ELF-1 (cell line): ENCODE measurements around the gene CD276.
A peak's percentile ranks its signal among the peaks of the same experiment; 100 is the strongest.

ENCODE experiments used
- DNase-seq: peaks from one replicate; pipeline ENCODE4 v3.0.0-alpha.2; 2016; ENCODE audit warnings: low read depth, low spot score

Gene CD276

DNA sequence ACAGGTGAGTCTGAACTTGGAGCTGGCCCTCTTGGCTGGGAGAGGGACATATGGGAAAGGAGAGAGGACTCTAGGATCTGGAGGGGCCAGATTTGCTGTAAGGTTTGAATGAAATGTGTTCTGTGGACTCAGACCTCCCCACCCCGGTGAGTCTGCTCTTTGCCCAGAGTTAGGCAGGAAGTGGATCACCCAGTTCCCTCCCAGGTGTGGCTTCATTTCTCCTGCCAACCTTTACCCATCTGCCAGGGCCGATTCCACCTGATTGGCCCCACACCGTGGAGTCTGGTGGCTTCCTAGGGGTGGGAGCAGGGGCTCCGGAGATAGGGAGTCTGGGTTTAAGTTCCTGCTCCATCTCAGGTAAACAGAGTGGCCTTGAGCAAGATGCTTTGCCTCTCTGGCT lies 25.5 kb downstream of the CD276 start:
- DNase-seq, result no peak

DNA sequence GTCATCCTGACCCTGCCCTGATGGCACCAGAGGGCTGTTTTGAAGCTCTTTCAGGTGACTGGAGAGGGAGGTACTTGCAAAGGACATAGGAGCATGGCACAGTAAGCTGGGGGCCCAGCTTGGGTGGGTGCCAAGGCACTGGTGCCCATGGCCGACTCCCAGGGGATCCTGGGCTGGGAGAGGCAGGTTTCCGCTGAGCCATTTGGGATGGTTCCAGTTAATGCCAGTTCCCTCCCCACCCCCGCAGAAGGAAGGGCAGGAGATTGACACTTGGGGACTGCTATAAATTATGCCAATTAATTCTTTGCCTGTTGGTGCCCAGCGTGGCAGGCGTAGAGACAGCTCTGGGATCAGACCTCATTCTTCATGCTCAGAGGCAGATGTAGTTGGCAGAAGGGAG lies 26.1 kb downstream of the CD276 start:
- DNase-seq, result no peak

DNA sequence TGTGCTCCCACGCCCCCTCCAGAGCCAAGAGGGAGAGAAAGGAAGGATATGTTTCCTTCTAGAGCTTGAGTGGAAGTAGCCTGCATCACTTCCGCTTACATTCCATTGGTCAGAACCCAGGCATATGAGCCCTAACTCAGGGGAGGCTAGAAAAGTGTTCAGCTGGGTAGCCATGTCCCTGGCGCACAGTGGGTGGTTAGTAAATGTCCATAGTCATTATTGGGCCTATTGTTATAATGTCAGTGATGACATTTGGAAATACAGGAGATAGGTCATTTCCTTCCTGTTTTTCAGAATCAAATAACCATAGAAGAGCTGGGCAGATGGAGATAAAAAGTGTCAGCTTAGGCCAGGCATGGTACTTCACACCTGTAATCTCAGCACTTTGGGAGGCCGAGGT lies 27.3 kb downstream of the CD276 start:
- DNase-seq, result no peak

DNA sequence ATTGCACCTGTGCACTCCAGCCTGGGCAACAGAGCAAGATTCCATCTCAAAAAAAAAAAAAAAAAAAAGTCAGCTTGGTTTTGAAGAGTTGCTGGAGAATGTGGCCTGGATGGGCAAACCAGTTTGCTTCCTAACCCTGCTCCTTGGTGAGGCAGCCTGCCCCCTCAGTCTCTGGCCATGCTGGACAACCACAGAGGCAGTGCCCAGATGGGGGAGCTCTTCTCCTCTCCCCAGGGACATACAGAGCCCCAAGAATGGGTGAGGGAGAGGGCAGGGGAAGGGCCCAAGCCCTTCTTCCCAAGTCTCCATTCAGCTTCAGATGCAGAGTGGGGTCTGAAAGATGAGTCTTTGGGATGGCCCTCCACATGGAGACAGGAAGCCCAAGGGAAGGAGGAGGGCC lies 27.9 kb downstream of the CD276 start:
- DNase-seq, result no peak

DNA sequence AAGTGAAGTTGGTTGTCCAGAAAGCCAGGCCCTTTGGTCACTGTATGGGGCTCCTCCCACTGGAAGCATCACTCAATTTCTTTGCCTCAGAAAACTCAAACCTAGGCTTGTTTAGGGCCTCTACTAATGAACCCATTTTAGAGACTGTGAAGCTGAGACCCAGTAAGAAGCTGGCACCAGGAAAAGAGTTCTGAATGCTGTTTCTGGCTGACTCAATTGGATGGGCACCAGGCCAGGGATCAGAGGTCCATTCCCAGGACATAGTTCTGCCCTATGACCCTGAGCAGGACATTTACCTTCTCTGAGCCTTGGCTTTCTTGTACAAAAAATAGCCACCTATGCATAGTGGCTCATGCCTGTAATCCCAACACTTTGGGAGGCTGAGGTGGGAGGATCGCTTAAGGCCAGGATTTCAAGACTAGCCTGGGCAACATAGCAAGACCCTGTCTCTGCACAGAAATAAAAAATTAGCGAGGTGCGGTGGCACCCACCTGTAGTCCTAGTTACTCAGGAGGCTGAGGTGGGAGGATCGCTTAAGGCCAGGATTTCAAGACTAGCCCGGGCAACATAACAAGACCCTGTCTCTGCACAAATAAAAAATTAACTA lies 30.6 kb downstream of the CD276 start:
- DNase-seq, result no peak

DNA sequence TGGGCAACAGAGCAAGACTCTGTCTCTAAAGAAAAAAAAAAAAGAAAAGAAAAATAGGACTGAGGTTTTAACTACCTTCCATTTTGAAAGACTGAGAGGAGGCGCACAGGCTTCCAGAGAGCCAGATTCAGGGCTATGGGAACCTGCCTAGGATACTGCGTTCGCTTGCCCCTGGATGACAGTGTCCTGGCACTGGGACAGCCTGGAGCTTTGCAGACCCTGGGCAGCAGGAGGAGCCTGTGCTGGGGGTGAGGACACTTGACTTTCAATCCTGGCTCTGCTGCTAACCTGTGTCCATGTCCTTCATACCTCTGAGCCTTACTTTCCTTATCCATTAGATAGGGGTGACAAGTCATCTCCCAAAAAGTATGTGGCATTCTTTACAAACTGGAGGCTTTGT lies 31.2 kb downstream of the CD276 start:
- DNase-seq, result no peak

DNA sequence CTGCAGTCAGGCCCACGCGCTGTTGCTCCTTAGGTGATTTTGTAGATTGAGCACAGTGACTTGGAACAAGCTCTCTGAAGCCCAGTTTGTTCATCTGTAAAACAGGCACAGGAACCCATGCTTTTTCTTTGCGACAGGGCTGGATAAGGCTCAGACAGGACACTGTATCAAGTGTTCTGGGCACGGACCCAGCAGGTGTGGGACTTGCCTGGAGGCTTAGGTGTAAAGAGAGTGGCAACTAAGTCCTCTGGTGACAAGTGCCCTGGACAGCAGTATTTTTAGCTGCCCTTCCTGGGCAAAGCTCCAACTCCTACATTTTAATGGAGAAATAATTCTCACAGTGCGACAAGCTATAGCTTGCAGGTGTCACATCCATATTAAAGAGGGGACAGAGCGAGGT lies 32.2 kb downstream of the CD276 start:
- DNase-seq, result no peak

DNA sequence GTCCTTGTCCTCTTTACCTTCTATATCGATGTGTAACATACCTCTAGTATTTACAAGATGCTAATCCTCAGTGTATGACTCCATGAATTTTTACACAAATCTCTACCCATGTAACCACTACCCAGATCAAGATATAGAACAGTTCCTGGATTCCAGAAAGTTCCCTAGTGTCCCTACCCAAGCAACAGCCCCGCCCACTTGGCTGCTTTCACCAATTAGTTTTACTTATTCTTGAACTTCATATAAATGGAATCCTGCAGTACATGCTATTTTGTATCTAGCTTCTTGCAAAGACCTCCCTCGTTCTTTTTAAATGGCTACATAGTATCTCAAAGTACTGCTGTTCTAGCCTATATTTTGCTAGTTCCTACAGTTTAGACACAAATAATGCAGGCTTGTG lies 33.0 kb downstream of the CD276 start:
- no peak for DNase-seq

DNA sequence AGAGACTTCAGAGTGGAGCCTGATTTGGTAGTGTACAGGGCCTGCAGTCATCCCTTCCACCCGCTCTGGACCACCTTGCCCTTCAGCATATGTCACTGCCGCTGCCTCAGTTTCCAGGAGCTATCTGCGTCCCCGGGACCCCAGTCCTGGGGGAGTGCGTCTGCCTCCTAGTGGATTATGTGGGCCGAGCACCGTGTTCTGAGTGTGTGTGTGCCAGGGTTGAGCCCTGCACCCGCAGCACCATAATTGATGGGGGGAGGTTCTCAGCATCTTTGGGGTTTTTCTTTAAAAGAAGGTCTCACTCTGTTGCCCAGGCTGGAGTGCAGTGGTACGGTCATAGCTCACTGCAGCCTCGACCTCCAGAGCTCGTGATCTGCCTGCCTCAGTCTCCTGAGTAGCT lies 33.6 kb downstream of the CD276 start:
- no peak for DNase-seq

DNA sequence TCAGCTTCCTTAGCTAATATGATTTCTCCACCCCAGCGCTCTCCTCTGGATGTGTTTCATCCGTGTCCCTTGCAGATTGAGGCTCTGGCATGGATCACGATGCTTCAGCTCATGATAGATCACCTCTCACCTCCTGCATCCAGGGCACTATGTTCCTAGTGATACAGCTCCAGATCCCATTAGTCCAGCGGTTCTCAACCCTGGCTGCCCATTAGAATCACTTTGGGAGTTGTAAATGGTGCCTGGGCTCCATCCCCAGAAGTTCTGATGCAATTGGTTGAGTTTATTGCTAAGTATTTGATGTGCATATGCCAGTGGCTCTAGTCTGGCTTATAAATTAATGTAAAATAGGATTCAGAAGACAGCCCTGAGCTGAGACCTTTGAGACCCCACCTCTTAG lies 34.5 kb downstream of the CD276 start:
- no peak for DNase-seq

DNA sequence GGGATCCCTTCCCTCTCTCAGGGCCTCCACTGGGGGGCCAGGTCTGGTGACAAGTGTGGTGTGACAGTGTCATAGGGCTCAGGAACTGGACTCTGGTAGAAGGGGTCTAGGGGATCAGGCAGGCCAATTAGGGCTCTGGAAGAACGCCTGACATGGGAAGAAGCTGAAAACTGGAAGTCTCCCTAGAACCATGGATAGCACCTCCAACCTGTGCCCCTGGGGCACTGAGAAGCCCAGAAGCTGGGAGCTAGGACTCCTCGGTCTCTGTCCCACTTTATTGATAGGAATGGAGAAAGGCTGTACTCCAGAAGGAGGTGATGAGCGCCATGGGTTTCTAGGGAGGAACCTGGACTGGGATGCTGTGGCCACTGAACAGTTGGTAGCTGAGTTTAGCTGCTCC lies 38.2 kb downstream of the CD276 start:
- DNase-seq, result no peak

DNA sequence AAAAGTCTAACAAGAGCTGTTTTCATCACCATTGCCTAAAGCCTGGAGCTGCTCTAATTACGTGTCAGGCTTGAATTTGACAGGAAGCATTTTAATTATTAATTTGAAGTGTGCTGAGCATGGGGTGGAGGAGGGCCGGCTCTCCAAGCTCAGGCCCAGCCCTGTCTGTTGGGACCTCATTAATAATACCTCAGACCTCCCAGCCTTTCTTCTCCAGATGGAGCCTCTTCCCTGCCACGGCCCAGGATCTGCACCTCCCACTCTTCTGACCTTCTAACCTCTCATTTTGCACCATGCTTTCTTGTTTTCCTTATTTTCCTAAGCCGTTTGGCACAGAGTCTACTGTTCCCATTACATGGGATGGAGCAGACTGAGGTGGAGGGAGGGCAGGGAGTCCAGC lies 39.0 kb downstream of the CD276 start:
- DNase-seq, result no peak

DNA sequence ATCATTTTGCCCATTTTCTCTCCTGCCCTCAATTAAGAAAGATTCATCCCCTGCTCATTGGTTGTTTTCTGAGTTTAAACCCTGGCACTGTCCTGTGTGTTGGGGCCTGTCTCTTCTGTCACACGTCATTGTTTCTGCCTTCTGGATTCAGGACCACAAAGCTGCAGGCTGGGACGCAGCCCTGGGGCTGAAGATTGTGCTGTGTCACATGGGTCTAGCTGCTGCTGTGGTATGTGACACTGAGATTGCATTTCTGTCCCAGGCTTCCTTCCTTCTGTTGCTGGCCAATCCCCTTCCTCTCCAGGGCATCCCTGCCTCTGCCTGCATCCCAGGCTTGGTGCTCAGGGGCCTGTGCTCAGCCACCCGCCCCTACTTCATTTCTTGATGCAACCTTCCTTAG lies 40.0 kb downstream of the CD276 start:
- DNase-seq, result peak; percentile 72

DNA sequence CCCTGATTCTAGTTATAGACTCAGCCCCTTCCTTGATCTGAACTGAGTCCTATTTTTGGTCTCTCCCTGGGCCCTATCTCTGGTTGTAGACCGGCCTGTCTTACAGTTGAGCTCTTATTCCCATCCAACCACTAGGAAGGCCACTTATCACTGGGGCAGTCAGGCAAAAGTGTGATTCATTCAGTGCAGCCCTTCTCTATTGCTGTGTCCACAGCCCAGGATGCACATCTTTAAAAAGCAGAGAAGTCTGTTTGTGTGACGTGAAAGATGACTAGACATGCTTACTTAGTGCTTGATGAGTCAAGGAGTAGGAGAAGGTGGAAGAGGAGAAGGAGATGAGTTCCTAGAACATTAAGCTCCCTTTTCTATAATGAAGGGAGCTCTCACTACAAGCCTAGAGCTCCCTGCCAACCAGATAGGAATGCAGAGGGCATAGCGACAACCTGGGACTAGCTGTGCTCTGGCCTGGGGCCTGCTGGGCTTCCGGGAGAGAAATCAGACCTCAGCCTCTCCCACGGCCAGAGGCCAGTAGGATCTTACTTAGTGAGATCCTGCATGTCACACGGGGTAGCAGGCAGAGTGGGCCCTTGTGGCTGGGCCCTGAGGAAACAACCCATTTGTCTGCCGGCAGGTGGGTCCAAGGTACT lies 43.3 kb downstream of the CD276 start:
- DNase-seq, result no peak

DNA sequence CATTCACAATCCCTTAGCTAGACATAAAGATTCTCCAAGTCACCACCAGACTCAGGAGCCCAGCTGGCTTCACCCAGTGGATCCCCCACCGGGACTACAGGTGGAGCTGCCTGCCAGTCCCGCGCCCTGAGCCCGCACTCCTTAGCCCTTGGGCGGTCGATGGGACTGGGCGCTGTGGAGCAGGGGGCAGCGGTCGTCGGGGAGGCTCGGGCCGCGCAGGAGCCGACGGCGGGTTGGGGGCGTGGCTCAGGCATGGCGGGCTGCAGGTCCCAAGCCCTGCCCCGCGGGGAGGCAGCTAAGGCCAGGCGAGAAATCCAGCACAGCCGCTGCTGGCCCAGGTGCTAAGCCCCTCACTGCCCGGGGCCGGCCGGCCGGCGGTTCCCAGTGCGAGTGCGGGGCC lies 47.9 kb downstream of the CD276 start:
- DNase-seq, result peak; percentile 78

DNA sequence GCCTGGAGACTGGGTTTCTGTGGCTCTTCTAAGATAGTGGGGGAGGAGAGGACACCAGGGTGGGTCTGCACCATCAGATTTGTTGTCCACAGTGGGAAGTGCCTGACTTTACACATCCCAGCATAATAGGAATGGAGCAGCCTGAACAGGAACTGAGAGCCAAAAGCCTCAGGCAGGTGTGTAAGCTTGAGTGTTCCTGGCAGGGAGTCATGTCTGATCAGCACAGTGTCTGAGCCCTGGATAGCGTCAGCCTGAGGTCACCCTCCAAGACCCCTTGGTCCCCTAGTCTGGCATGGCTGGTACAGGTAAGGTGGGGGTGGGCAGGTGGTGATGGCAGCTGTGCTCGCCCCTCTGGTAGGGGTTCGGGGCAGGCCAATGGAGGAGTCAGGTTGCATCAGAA lies 48.7 kb downstream of the CD276 start:
- DNase-seq, result no peak

DNA sequence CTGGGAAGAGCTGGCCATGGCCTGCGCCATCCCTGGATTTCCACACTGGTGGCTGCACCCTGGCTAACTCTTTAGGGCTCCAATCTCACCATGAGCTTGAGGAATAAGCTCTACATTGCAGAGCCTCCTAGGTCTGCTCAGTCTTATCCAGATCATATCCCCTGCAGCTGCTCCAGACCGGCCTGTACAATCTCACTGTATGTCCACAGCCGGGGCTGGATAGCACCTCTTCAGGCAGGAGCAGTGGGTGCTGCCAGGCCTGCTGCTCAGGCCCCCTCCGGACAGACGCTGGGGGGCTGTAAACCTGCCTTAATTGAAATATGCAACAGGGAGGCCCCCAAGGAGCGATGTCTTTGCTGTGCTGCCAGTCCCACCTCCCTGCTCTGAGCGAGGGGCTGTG lies 53.4 kb downstream of the CD276 start:
- DNase-seq, result no peak

DNA sequence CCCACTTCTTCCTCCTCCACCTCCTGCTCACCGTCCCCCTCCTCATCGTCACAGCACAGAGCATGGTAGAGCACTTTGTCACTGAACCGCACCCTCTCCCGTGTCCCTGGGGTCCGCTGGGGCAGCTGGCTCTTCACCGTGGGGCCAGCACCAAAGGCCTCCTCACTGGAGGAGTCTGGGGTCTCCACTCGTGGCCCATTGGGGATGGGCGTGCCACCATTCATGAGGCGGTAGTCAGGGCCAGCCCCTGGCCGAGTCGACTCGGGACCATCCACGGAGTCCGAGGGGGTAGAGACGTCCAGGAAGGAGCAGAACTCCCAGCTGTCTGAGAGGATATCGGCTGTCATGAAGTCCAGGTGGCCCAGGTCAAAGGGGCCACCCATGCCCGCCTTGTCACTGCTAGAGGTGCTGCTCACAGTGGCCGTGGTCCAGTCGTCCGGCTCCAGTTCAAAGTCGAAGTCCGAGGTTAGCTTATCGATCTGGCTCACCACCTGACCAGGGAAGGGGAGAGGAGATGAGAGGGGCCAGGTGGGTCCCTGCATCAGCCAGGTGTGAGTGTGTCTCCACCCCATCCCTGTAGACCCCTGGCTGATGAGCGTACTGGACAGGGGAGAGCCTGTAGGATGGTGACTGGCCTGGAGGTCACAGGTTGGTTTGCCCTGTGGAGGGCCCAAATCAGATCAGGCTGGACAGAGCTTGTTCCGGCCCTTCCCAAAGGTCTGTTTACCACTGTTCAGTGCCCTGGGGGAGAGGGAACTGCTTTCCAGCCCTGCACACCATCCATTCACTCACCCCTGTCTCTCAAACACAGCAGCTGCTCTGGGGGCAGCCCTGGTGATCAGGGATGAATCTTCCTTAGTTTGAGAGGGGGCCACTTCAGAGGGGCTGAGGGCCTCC lies 56.2 kb downstream of the CD276 start:
- DNase-seq, result peak; percentile 69

DNA sequence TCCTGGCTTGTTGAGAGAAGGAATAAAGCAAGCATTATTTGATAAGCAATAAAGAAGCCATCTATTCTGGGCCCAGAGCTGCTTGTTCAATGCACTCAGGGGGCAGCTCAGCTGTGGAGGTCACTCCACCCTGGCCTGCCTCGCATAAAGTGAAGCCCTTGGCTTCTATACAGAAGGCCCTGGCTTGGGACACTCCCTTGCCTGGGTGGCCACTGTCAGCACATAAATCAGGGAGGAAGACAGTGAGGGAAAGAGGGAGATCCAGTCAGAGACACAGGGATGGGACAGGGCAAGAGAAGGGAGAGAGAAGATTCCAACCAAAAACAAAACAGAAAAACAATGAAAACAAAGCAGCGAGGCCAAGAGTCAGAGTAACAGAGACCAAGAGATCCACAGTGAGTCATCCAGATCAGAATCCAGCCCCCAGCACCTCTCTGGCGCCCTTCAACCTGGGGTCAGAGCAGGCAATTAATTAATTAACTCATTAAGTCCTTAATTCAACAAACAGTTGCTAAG lies 57.2 kb downstream of the CD276 start:
- DNase-seq, result no peak

DNA sequence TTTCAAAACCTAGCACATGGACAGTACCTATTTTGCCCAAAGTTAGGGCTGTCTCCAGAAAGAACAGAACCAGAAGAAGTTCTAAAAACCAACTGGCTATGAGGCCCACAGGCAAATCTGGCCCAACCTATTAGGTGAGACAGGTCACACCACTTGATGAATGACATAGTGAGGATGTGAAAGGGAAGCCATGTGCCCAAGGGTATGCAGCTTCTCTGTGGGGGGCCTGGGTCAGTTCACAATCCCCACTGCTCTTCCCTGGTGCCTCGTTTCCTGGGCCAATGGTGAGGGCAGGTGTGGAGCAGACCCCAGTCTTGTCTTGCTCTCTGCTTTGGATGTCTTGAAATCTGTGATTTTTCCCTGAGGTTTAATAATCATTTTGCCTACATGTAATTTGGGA lies 60.1 kb downstream of the CD276 start:
- peak; percentile 89 for DNase-seq

DNA sequence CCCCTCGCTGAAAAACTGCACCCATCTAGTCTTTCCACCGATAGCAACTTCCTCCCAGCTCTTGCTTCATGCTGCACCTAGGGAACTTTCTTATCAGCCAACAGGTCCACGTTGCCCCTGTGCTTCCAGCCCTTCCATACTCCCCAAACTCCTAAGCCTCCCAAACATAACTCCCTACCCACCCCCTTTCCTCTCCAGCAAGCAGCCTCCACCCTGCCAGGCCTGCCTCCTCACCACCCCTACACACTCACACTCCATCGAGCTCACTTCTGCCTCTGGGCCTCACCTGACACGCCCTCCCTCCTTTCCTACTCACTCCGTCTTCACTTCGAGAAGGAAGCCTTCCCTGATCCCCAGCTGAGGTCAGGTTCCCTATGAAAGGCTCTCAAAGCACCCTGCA lies 60.9 kb downstream of the CD276 start:
- no peak for DNase-seq

DNA sequence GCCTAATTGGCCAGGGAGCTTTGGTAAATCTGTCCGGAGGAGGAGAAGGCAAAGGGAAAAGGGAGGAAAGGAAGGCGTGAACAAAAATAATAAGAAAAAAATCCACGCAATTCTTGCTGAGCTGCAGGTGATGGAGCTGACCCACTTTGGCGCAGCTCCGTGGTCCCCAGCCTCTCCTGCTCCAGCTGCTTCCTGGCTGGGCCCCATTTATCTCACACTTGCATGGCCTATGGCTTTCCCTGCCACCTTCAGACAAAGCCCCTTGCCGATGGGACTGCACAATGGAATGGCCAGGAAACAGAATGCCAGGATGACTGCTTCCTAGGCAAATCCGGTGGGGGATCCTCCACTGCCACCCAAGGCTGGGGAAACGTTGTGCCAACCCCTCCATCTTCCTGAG lies 62.1 kb downstream of the CD276 start:
- DNase-seq, result no peak

DNA sequence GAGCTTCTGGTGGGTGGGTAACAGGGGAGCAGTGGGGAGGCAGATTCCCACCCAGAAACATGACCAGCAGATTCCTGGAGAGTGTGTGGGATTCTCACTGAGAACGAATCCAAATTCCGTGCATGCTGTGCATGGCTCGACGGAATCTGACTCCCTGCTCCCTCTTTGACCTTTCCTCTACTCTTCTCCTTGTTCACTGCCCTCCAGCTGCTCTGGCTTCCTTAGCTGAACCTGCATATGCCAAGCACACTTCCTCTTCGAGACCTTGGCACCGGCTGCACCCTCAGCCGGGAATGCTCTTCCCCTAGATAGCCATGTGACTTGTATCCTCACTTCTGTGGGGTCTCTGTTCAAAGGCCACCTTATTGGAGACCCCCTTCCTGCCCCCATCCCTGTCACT lies 62.7 kb downstream of the CD276 start:
- DNase-seq, result no peak
